CD4-positive, alpha-beta T cell treated with Interleukin-15 for 4 hours (primary cell): ENCODE results near the gene MORF4L2.

Experiments
- DNase-seq: peaks from one replicate; pipeline ENCODE4 v3.0.0-alpha.2; 2020; ENCODE audit warnings: low spot score

The MORF4L2 gene

DNA sequence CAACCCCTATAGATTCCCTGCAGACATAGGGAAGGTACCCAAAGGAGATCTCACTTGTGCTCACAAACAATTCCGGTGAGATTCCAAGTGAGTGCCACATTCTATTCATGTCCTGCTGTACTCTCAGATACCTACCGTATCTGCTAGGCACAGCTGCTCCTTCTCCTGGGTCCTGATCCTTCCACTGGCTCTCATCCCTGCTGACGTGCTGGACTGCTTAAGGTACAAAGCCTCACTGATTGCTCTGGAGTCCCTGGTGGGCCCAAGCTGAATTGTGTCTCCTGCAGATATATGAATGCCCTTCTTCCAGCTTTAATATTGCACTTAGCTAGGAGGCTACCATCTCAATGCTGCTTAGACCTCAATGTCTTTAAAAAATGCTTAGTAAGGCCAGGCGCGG is 55.4 kb downstream of the MORF4L2 start:
- no peak for DNase-seq

DNA sequence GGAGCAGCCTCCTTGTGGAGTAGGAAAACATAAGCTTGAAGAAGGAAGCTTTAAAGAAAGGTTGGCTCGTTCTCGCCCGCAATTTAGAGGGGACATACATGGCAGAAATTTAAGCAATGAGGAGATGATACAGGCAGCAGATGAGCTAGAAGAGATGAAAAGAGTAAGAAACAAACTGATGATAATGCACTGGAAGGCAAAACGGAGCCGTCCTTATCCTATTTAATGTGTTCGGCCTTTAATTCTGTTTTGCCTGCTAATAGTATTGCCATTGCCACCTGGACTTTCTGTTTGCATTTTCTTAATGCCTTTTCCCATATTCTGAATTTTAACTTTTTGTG is 56.4 kb downstream of the MORF4L2 start:
- DNase-seq = no peak

DNA sequence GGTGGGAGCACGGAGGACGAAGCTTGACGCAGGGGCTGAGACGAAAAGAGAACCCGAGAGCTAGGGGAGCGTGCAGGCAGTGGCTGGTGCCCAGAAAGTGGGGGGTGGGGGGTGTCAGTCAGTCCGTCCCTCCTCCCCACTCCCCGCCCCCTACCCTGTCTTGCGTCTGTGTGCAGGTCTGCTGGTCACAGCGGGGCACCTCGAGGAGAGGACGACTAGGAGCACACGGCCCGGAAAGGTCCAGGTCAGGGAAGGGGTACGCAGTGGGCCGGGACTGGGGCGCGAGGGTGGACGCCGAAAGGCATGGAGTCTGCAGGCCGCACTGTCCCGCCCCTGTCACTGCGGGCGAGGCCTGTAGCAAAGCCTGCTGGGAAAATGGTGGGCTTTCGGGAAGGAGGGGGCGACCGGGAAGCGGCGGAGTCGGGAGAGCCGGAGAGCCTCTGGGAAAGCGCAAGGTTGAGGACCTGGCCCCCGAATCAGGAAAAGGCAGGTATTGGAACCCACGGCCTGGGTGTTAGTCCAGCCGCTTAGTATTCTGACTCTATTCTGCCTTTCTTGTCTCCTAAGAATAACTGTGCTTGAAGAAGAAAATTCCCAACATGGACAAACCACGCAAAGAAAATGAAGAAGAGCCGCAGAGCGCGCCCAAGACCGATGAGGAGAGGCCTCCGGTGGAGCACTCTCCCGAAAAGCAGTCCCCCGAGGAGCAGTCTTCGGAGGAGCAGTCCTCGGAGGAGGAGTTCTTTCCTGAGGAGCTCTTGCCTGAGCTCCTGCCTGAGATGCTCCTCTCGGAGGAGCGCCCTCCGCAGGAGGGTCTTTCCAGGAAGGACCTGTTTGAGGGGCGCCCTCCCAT is 57.0 kb downstream of the MORF4L2 start:
- DNase-seq = peak; percentile 5

DNA sequence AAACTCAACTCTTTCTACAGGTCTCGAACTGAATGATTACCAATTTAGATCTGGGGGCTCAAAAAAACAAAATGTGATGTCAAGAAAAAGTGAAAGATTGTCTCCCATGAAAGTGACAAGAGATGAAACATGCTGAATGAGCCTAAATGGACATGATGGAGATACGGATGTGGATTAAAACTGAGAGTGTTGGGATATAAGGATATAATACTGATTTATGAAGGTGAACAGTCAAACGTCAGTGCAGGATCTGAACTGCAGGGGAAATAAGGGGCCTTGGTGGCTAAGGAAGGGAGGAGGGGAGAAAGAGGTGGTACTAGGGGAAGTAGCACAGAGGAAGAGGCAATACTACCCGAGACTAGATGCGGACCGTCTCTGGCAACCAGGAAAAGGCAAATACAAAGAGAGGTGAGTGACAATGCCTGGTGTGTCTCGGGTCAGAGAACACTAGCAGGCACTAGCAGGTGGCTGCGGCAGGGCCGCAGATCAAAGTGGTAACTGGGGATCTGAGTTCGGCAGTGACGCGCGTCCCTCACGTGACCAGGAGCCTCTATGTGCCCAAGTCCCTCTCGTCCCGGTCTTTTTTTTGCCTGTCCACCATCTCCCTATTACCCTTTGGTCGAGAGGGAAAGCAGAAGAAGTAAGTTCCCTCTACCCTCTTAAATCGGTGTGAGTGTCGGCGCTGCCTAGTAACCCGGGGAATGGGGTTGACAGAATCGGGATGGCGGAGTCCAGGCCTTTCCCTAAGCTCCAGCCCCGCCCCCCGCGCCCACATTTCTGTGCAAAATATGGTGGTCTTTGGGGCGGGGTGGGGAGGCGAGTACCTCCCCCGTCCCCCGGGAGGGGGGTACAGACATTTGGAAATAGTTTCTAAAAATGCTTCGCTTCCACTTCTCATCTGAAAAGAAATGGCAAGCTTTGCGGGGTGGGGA is 57.8 kb downstream of the MORF4L2 start, which contains the start of gene TCEAL1:
TSS of gene TCEAL1 (plus strand) at position 590 of the 932 bp plus-strand sequence. CDS start 942 bp downstream, outside the sequence.
- DNase-seq = peak; percentile 23

DNA sequence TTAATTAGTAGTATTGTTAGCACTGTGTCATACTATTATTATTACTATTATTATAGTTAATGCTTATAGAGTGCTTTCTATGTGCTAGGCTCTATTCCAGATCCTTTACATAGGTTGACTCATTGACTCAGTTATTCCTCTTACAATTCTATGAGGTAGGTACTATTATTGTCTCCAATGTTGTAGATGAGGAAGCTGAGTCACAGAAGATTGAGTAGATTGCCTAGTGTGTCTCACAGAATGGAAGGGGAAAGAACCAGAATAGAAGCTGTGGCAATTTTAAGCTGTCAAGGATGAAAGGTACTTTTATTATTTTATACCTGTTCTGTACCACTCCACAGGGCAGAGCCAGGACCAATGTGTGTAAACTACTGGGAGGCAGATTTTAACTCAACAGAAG is 59.6 kb downstream of the MORF4L2 start:
- no peak for DNase-seq
